Measurements from ENCODE around the gene CHERP.

Gene CHERP

GRCh38 chr19:16581971-16582343 lies 39.7 kb upstream of the CHERP start:
- H3K27ac Mint-ChIP-seq, result peak overlapping the region; percentile 79
- no peaks in the 10 kb centered on the region for H3K9me3 Mint-ChIP-seq
- peaks cover 70% of the 10 kb centered on the region for H3K36me3 Mint-ChIP-seq
- H3K4me3 Mint-ChIP-seq, result no peak overlapping the region
- DNase-seq (ENCODE audit: low spot score in 2 of 2), result no peak
- H3K4me1 Mint-ChIP-seq, result peaks cover 74% of the 10 kb centered on the region
- ATAC-seq, result no peak

DNA sequence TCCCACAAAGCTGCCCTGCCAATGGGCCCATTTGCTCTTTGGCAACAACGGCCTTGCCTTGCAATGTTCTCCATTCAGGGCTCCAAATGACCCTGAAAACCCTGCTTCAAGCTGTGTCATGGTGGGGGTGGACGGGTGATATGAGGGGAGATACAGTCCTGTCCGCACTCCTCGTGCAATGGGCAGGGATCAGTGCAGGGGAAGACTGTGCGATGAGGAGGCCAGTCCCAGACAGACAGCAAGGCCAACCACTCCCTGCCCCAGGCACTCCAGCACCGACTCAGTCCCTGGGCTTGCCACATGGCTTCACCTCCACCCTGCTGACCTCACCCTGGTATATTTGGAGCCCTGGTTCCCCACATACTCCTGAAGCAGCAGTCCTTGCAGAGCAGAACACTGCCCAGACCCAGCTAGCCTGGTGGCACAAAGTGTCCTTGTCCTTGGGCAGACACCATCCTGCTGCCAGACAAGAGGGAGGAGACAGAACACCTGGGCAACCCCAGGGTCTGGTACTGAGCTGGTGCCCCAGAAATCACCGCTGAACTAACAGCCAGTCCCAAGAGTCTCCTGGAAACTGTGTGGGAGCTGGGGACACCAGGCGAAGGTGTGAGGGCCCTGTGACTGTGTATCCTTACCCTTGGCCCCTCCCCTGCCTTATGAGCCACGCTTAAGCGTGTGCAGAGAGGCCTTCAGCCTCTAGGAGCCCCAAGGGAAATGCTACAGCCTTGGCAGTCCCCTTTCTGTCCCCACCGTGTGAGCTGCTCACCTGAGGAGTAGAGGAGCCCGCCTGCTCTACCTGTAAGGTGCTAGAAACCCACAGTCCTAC lies 39.1 kb upstream of the CHERP start:
- DNase-seq (ENCODE audit: low spot score in 2 of 2) (no peak), ATAC-seq (no peak)
- H3K9me3 Mint-ChIP-seq, result no peaks in the 10 kb centered on the region
- peak overlapping the region; percentile 79 for H3K27ac Mint-ChIP-seq
- peaks cover 75% of the 10 kb centered on the region for H3K36me3 Mint-ChIP-seq
- H3K4me1 Mint-ChIP-seq, result peaks cover 71% of the 10 kb centered on the region
- no peak overlapping the region for H3K4me3 Mint-ChIP-seq

- no peaks in the 10 kb centered on the region for H3K9me3 Mint-ChIP-seq
- peaks cover 68% of the 10 kb centered on the region for H3K4me1 Mint-ChIP-seq
- no peak overlapping the region for H3K4me3 Mint-ChIP-seq
- ATAC-seq (no peak), DNase-seq (ENCODE audit: low spot score in 2 of 2) (no peak)
- H3K36me3 Mint-ChIP-seq, result peaks cover 78% of the 10 kb centered on the region
- peak overlapping the region; percentile 87 for H3K27ac Mint-ChIP-seq
These were observed 37.1 kb upstream of the CHERP start for GRCh38 chr19:16579381-16579780.

DNA sequence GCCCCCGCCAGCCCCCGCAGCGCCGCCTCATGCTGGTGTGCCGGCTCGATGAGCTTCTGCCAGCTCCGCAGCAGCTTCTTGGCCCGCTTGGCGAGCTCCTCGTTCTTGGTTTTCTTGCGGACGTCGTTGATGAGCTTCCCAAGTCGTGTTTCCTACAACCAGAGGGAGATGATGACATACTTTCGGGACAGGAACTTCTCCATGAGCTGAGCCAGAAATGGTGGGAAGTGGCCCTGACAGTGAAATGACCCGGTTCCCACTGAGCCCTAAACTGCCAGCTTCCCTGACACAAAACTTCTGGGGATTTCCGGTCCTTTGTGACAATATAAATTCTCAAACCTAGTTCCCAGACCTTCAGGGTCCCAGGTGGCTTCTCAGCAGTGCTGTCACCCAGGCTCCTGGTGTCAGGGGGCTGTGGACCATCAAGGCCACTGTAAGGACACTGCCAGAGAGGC lies 35.3 kb upstream of the CHERP start:
- no peaks in the 10 kb centered on the region for H3K9me3 Mint-ChIP-seq
- DNase-seq (ENCODE audit: low spot score in 2 of 2) (no peak), ATAC-seq (no peak)
- peaks cover 69% of the 10 kb centered on the region for H3K4me1 Mint-ChIP-seq
- no peak overlapping the region for H3K4me3 Mint-ChIP-seq
- H3K27ac Mint-ChIP-seq, result no peak overlapping the region
- peaks cover 86% of the 10 kb centered on the region for H3K36me3 Mint-ChIP-seq

DNA sequence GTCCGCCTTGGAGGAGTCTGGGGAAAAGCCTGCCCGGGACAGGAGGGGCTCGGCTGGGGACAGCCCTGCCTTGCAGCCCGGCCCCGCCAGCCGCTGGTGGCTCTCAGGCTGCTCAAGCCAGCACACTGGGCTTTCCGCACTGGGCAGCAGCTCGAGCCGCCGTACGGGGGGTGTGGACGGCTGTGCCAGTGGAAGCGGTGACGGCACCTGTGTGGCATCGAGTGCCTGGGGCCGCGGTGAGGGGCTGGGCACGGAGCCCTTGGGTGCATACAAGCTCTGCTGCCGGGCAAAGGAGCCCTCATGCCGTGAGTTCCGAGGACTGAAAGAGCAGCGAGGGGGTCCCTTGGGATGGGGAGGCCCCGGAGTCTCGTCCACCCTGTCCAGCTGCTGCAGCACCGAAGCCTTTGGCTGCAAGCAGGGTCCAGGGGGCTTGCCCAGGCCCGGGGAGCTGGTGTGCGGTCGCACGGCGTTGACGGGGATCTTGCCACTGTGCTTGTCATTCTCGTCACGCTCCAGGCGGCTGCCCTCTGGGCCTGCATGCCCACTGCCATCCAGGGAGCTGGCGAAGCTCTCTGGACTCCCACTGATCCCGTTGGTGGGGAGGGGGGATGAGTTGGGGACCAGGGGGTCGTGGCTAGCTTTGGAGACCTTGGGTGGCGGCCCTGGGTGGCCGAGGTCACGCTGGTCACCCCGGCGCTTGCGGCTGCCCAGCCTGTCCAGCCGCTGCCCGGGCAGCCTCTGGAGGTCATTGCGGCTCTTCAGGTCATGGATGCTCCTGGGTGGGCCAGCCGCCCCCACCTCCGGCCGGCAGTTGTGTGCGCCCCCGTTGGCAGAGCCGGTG lies 34.7 kb upstream of the CHERP start:
- H3K4me3 Mint-ChIP-seq, result no peak overlapping the region
- H3K9me3 Mint-ChIP-seq, result no peaks in the 10 kb centered on the region
- no peak overlapping the region for H3K27ac Mint-ChIP-seq
- no peak for DNase-seq (ENCODE audit: low spot score in 2 of 2)
- H3K4me1 Mint-ChIP-seq, result peaks cover 69% of the 10 kb centered on the region
- ATAC-seq, result no peak
- peaks cover 89% of the 10 kb centered on the region for H3K36me3 Mint-ChIP-seq

DNA sequence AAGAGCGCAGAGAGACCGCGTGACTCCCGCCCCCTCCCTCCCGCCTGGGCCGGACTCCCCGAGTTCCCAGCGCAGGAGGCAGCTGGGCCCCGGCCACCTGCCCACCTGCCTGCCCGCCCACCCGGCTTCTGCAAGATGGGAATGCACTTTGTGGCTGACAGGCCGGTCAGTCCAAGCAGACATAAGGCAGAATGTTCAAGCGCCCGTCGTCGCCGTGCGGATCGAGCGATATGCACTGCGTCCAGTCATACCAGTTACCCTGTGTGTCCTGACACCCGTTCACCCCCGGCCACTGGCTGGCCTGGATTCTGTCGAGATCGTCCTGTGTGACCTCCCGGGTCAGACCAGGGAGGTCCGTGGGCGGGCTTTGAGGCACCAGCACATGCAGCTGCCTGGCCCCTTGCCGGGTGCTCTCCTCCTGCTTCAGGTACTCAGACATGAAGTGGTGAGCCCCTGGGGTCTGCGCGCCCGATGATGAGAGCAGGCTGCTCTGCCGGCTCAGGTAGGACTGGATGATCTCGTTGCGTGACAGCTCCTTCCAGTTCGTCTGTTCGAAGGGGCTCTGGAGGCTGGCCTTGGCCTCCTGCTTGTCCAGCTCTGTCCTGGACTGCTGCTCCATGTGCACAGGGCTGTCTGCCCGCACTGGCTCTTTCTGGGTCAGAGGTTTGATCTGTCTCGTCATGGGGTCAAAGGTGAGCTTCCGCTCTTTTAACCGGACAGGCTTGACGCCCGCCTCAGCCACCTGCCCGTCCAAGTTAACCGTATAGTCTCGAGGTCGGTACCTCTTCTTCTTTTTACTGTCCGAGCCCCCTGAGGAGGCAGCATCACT lies 33.8 kb upstream of the CHERP start:
- H3K27ac Mint-ChIP-seq, result no peak overlapping the region
- peaks cover 91% of the 10 kb centered on the region for H3K36me3 Mint-ChIP-seq
- DNase-seq (ENCODE audit: low spot score in 2 of 2) (no peak), ATAC-seq (no peak)
- H3K9me3 Mint-ChIP-seq, result no peaks in the 10 kb centered on the region
- no peak overlapping the region for H3K4me3 Mint-ChIP-seq
- H3K4me1 Mint-ChIP-seq, result peaks cover 71% of the 10 kb centered on the region

DNA sequence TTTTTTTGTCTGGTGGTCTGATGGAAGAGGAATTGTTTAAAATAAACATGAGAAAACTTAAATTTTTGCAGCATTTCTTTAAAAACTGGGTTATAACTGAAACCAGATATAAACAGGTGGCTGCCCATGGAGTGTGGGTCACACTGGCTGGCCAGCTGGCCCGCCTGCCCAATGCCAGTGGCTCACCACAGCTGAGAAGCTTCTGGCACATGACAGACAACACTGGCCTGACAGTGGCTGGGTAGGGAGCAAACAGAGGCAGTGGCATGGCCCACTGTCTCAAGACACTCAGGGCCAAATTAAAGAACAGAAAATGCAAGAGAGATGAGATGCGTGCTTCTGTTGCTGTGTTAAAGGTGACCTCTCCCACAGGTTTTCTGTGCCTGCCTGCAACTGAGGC lies 33.0 kb upstream of the CHERP start:
- DNase-seq (ENCODE audit: low spot score in 2 of 2), result no peak
- Mint-ChIP-seq H3K36me3 (peaks cover 91% of the 10 kb centered on the region), H3K4me3 (no peak overlapping the region), H3K9me3 (no peaks in the 10 kb centered on the region), H3K27ac (peak overlapping the region; percentile 55), H3K4me1 (peaks cover 73% of the 10 kb centered on the region)
- ATAC-seq, result no peak

DNA sequence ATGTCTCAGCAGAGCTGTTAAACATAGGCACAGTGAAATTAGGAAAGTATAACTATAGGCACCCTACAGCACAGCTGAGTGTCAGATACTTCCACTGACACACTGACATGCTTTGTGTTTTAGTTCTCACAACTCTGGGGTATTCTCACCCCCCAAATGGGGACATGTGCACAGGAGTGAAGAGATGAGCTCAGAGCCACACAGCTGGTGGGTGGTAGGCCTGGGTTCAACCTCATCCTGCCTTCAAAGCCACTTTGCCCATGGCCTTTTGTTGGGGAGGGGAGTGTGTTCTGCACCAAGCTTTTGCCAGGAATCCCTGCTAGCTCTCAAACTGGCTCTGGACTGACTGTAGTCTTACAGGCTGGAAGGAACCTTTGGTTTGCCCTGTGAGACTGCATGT lies 31.7 kb upstream of the CHERP start:
- peaks cover 62% of the 10 kb centered on the region for H3K4me1 Mint-ChIP-seq
- H3K9me3 Mint-ChIP-seq, result no peaks in the 10 kb centered on the region
- peak overlapping the region; percentile 97 for H3K27ac Mint-ChIP-seq

GRCh38 chr19:16573296-16573695 lies 31.1 kb upstream of the CHERP start:
- peaks cover 92% of the 10 kb centered on the region for H3K36me3 Mint-ChIP-seq
- peaks cover 57% of the 10 kb centered on the region for H3K4me1 Mint-ChIP-seq

More for the DNA sequence above, 31.7 kb upstream of the CHERP start:
- Mint-ChIP-seq H3K36me3 (peaks cover 92% of the 10 kb centered on the region), H3K4me3 (peak overlapping the region; percentile 94)
- ATAC-seq (no peak), DNase-seq (ENCODE audit: low spot score in 2 of 2) (no peak)

GRCh38 chr19:16572332-16573211 lies 30.3 kb upstream of the CHERP start, which contains the start of gene SLC35E1:
Gene SLC35E1 (minus strand): TSS chr19:16572415. CDS start chr19:16572364, 51 bp downstream.
- Mint-ChIP-seq H3K36me3 (peaks cover 92% of the 10 kb centered on the region), H3K4me3 (peak within 1 kb of the TSS; percentile 94), H3K27ac (peak within 1 kb of the TSS; percentile 97), H3K4me1 (peaks cover 55% of the 10 kb centered on the region), H3K9me3 (no peaks in the 10 kb centered on the region)
- DNase-seq (ENCODE audit: low spot score in 2 of 2) (peak; percentile 87 to 94), ATAC-seq (peak; percentile 98)

More at GRCh38 chr19:16573296-16573695, 31.1 kb upstream of the CHERP start:
- Mint-ChIP-seq H3K9me3 (no peaks in the 10 kb centered on the region), H3K27ac (peak overlapping the region; percentile 97), H3K4me3 (peak overlapping the region; percentile 94)
- DNase-seq (ENCODE audit: low spot score in 2 of 2) (no peak), ATAC-seq (no peak)

GRCh38 chr19:16571822-16572331 lies 29.6 kb upstream of the CHERP start:
- Mint-ChIP-seq H3K9me3 (no peaks in the 10 kb centered on the region), H3K4me1 (peaks cover 56% of the 10 kb centered on the region), H3K4me3 (peak overlapping the region; percentile 94), H3K27ac (peak overlapping the region; percentile 97), H3K36me3 (peaks cover 95% of the 10 kb centered on the region)
- ATAC-seq, result peak; percentile 61
- DNase-seq (ENCODE audit: low spot score in 2 of 2), result no peak

DNA sequence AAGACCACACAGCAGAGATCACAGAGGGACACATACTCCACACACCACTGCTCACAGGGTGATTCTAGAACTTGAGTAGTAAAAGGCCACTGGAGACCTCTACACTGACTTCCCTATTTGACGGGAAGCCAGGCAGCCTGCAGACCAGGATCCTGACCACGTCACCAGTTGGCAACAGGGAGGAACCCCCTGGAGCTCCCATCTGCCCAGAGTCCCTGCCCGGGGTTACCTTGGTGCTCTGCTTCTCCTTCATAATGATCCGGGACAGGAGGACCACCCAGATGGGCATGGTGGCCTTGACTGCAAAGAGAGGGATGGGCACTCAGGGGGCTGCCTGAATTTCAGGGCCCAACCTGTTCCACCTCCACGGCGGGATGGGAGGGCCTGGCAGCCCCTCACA lies 29.0 kb upstream of the CHERP start:
- H3K4me3 Mint-ChIP-seq, result peak overlapping the region; percentile 94
- no peaks in the 10 kb centered on the region for H3K9me3 Mint-ChIP-seq
- peaks cover 95% of the 10 kb centered on the region for H3K36me3 Mint-ChIP-seq
- H3K27ac Mint-ChIP-seq, result peak overlapping the region; percentile 97
- no peak for ATAC-seq
- peaks cover 58% of the 10 kb centered on the region for H3K4me1 Mint-ChIP-seq
- no peak for DNase-seq (ENCODE audit: low spot score in 2 of 2)

DNA sequence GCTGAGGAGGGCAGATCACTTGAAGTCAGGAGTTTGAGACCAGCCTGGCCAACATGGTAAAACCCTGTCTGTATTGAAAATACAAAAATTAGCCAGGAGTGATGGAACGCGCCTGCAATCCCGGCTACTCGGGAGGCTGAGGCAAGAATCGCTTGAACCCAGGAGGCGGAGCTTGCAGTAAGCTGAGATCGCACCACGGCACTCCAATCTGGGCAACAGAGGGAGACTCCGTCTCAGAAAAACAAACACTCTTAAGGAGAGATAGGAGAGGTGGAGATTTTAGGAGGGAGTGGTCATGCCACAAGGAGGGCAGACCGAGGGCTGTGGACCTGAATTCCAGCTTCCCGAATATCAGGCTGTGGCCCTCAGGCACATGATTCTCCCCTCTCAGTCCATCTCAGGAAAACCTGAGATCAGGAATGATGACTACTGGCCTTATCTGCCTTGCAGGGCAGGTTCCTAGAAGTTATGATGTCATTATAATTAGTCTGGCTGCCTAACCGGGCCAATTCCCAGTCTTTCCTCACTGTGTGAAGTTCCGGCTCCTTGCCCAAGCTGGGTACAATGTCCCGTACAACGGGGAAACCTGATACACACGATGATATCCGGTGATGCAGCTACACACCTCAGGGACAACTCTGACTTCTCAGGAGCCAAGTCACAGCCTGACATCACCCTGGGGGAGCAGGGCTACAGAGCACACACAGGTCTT lies 27.5 kb upstream of the CHERP start:
- Mint-ChIP-seq H3K9me3 (no peaks in the 10 kb centered on the region), H3K4me3 (peak overlapping the region; percentile 94), H3K36me3 (peaks cover 95% of the 10 kb centered on the region), H3K27ac (peak overlapping the region; percentile 87), H3K4me1 (peaks cover 51% of the 10 kb centered on the region)
- ATAC-seq (no peak), DNase-seq (ENCODE audit: low spot score in 2 of 2) (no peak)
